ENCODE results near the gene TASOR2.

Gene TASOR2, protein sequence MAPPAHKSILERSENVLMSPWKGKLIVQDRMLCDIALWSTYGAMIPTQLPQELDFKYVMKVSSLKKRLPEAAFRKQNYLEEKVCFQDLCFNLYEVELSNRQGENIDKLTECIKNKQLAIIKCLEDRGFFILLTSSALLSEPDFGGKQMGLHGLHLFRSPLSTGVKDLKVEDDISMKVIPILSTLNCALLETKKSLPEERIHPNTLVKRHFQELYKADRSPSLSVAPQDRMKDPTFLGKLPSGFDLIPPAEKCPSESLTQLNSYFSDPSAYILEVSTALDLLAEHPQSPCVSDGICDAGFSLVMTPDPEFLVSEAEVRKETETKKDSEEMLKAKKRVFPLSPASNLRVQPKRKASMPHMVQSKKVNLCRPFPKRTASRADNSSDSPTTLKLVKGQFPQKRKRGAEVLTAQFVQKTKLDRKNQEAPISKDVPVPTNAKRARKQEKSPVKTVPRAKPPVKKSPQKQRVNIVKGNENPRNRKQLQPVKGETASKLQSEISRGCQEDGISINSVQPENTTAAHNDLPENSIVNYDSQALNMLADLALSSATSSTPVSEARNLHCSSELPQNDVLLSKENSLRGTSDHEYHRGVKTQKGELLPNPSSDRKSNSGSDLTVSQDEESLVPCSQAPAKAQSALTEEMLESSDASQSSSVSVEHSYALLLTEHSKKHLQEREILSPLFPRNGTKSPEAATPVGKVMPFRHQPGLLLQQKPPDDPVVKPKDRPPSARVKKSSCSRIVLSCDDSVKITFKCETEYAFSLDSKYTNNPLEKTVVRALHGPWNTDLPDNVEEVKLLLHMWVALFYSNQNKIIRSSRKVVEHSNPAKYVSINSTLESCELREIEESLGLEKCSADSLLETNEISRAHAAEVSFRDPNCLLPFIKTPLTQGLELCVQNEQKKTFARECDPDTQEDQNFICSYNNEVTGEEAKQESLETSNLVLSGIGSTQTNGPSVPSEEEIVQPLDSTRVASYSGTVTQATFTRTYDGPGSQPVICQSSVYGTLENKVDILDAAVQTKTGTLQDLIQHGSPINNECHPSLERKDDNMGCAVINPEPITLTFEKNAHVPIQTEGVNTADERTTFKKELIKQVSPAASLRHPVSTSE (N-terminal part only)

DNA sequence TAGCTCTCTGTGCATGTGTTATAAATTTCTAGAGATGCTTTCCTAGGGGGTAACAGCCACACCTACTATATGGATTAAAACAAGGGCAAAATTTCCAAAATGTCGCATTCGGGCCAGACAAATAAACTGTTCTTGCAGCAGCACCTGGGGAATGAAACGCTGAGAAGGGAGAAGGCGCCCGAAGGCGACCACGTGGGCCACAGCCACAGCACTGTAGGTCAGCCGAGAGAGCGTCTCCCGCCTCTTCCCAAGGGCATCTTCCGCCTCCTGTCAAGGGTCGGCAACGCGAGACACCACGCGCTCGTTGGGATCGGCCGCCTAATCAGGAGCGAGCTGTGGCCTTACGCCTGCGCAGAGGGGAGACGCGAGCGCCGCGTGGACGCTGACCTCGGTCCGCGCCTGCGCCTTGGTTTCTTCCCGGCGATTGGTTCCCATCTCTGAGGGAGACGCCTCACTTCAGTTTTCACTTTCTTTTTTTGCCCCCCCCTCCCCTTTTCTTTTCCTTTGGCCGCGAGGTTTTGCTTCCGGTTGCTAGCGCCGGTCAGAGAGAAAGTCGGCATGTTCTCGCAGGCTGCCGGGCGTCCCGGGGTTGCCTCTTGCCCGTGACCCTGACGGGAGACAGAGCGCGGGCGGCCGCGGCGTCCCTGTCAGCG lies at the start of gene TASOR2:
TASOR2 (plus strand) TSS at position 521 of the 653 bp plus-strand sequence. CDS start 35,805 bp downstream, outside the sequence.
- TF ChIP-seq, protein P1, sequence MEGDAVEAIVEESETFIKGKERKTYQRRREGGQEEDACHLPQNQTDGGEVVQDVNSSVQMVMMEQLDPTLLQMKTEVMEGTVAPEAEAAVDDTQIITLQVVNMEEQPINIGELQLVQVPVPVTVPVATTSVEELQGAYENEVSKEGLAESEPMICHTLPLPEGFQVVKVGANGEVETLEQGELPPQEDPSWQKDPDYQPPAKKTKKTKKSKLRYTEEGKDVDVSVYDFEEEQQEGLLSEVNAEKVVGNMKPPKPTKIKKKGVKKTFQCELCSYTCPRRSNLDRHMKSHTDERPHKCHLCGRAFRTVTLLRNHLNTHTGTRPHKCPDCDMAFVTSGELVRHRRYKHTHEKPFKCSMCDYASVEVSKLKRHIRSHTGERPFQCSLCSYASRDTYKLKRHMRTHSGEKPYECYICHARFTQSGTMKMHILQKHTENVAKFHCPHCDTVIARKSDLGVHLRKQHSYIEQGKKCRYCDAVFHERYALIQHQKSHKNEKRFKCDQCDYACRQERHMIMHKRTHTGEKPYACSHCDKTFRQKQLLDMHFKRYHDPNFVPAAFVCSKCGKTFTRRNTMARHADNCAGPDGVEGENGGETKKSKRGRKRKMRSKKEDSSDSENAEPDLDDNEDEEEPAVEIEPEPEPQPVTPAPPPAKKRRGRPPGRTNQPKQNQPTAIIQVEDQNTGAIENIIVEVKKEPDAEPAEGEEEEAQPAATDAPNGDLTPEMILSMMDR (IDR thresholded peaks at IDR 0.05; ENCODE audit: low read depth, low read length): no peak

DNA sequence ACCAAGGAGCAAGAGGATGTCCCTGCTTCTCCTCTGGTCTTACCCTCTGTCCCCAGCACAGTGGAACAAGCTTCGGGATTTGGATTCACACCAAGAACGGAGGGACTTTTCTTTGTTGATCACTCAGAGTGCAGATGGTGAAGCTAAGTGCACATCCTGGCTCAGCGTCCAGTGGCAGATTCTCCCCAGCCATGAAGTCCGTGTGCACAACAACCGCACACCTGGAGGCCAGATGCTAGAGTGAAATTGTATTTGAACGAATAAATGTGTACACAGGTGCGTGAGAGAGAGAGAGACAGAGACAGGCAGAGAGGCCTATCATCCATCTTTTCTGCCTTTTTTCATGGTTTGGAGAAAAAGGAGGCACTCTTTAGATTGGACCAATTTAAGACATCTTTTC lies 49.7 kb upstream of the TASOR2 start:
- TF ChIP-seq, protein P1 (IDR thresholded peaks at IDR 0.05; ENCODE audit: low read depth, low read length): no peak

More for the DNA sequence above, at the start of gene TASOR2:
- H3K4me3 ChIP-seq (ENCODE audit: low read depth, low read length): peak within 1 kb of the TSS; percentile 81

DNA sequence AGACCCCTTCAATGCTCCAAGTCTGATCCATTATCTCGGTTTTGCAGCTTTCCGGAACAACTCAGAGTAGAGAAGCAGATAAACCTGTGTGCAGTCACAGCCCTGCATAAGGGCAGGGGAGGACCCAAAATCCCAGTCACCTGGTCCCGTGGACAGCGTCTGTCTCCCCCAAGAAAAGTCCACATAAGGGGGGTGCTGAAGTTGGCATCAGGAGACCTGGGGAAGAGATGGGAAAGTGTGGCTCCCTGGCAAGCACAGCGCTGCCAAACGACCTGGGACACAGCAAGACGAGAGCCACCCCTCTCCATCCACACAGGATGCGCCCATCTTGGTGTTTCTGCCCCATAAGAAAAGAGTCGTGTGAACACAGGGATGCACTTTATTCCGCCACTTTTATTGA lies 46.1 kb upstream of the TASOR2 start:
- TF ChIP-seq, protein P1 (IDR thresholded peaks at IDR 0.05; ENCODE audit: low read depth, low read length): no peak
- H3K4me3 ChIP-seq (ENCODE audit: low read depth, low read length): no peak overlapping the region

More for the DNA sequence above, 49.7 kb upstream of the TASOR2 start:
- no peak overlapping the region for H3K4me3 ChIP-seq (ENCODE audit: low read depth, low read length)

DNA sequence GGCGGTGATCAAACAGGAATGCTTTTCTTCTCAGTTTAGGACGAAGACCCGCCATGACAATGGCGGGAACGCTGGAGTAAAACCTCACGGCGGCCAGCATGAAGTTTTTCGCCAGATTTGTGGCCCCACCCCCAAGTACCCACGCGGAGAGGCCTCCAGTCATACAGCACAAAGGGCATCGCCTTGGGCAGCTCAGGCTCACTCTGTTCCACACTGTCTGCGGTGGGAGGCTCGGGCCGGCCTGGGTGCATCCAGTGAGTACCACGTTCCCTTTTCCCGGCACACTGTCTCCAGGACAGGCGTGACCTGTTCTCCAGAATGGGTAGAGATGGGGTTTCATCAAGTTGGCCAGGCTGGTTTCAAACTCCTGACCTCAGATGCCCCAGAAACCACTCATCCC lies 45.6 kb upstream of the TASOR2 start:
- TF ChIP-seq, protein P1 (IDR thresholded peaks at IDR 0.05; ENCODE audit: low read depth, low read length): no peak
- H3K4me3 ChIP-seq (ENCODE audit: low read depth, low read length): no peak overlapping the region

DNA sequence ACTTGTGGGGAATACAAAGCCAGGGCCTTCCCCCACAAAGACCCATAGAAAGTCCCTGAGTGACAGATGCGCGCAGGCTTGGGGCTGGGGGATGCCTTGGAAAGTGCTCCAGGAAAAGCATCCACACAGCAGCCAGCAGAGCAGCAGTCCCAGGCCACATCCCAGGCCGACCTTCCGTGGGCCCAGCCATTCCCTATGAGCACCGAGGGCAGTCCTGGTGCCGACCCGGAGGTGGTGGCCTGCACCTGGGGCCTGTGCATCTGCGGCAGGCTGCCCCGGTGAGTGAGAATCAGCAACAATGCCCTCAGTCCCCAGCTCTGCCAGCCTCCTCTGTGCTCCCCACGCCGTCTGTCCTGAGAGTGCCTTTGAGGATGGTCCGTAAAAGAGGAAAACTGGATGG lies 44.6 kb upstream of the TASOR2 start:
- H3K4me3 ChIP-seq (ENCODE audit: low read depth, low read length): no peak overlapping the region
- TF ChIP-seq, protein P1 (IDR thresholded peaks at IDR 0.05; ENCODE audit: low read depth, low read length): no peak

DNA sequence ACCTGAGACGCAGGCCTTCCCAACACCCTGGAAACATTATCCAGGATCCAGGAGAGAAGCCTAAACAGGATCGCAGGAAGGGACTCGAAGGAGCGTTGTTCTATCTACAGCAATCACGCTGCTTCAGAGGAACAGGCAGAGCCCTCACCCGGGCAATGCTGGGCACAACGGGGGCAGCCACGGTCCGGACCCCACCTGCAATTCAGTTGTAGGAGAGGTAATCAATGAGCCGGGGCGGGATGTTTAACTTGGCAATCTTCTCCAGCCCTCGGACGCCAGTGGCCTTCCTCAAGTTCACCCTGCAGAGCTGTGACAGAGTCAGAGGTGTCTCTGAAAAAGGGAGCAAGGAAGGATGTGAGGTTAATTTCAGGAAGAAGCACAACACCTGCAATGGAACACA lies 44.1 kb upstream of the TASOR2 start:
- H3K4me3 ChIP-seq (ENCODE audit: low read depth, low read length): no peak overlapping the region
- TF ChIP-seq, protein P1 (IDR thresholded peaks at IDR 0.05; ENCODE audit: low read depth, low read length): no peak

Measured in WI38 (cell line).